ENCODE data around the gene TSSK2. TPM values are rescaled to one million over a fixed set of nuclear protein-coding genes. Genes with fewer than 3 reads are reported as not detected.

The TSSK2 gene
- total and polyA plus RNA-seq, 2 experiments from 2014 or later = not detected

- peak within 1 kb of the TSS; percentile 69 for H2AFZ ChIP-seq
- 2% methylated on average over 38 of the region's 86 CpGs for WGBS (ENCODE audit: low lambda C conversion rate, missing lambda C conversion rate)
Measured at GRCh38 chr22:19178657-19179496, 47.8 kb downstream of the TSSK2 start, which contains the start of gene SLC25A1. Gene SLC25A1, minus strand, starts transcription at chr22:19178736. Its CDS starts 63 bp downstream, at chr22:19178673.

GRCh38 chr22:19179497-19180048 lies 48.5 kb downstream of the TSSK2 start:
- no peaks in the 10 kb centered on the region for H3K9me2 ChIP-seq (replicated peaks; ENCODE audit: insufficient read depth)
- WGBS (ENCODE audit: low lambda C conversion rate, missing lambda C conversion rate) = 36% methylated on average over 15 of the region's 15 CpGs
- H3K79me2 ChIP-seq = peaks cover 25% of the 10 kb centered on the region
- TF ChIP-seq EZH2 (IDR thresholded peaks at IDR 0.05; ENCODE audit: borderline replicate concordance) (no peak), CTCF (IDR thresholded peaks at IDR 0.05; ENCODE audit: poor library complexity) (peak; percentile 80), EZH2phosphoT487 (IDR thresholded peaks at IDR 0.05; ENCODE audit: low read depth, severe bottlenecking, unreplicated experiment) (no peak)
- no peaks in the 10 kb centered on the region for H3K9me3 ChIP-seq (ENCODE audit: low read depth)
- peak overlapping the region; percentile 50 for H2AFZ ChIP-seq
- no peaks in the 10 kb centered on the region for H3K36me3 ChIP-seq (replicated peaks; ENCODE audit: insufficient read depth, low read depth)
- peaks cover 24% of the 10 kb centered on the region for H3K4me1 ChIP-seq (ENCODE audit: insufficient read depth)
- H3K4me2 ChIP-seq = peak overlapping the region; percentile 93
- peak; percentile 92 for DNase-seq (ENCODE audit: low spot score)
- peak overlapping the region; percentile 99 for H3K27ac ChIP-seq
- H3K27me3 ChIP-seq = no peaks in the 10 kb centered on the region
- H4K20me1 ChIP-seq (ENCODE audit: insufficient read depth, poor library complexity, severe bottlenecking) = peaks cover 22% of the 10 kb centered on the region
- peak overlapping the region; percentile 40 for H3K4me3 ChIP-seq

More at GRCh38 chr22:19178657-19179496, 47.8 kb downstream of the TSSK2 start, which contains the start of gene SLC25A1:
- Histone ChIP-seq H3K79me2 (peaks cover 28% of the 10 kb centered on the region), H3K4me1 (ENCODE audit: insufficient read depth) (peaks cover 24% of the 10 kb centered on the region), H3K36me3 (replicated peaks; ENCODE audit: insufficient read depth, low read depth) (no peaks in the 10 kb centered on the region), H3K9me3 (ENCODE audit: low read depth) (no peaks in the 10 kb centered on the region), H3K4me2 (peak within 1 kb of the TSS; percentile 99), H4K20me1 (ENCODE audit: insufficient read depth, poor library complexity, severe bottlenecking) (peaks cover 22% of the 10 kb centered on the region), H3K27ac (peak within 1 kb of the TSS; percentile 99), H3K9me2 (replicated peaks; ENCODE audit: insufficient read depth) (no peaks in the 10 kb centered on the region), H3K4me3 (peak within 1 kb of the TSS; percentile 98), H3K27me3 (no peaks in the 10 kb centered on the region)
- TF ChIP-seq CTCF (IDR thresholded peaks at IDR 0.05; ENCODE audit: poor library complexity) = no peak
- no peak for TF ChIP-seq EZH2phosphoT487 (IDR thresholded peaks at IDR 0.05; ENCODE audit: low read depth, severe bottlenecking, unreplicated experiment)
- no peak for TF ChIP-seq EZH2 (IDR thresholded peaks at IDR 0.05; ENCODE audit: borderline replicate concordance)
- peak; percentile 98 for DNase-seq (ENCODE audit: low spot score)

- H3K9me3 ChIP-seq (ENCODE audit: low read depth) = no peaks in the 10 kb centered on the region
- TF ChIP-seq CTCF (IDR thresholded peaks at IDR 0.05; ENCODE audit: poor library complexity) = no peak
- TF ChIP-seq EZH2 (IDR thresholded peaks at IDR 0.05; ENCODE audit: borderline replicate concordance) = no peak
- no peak for TF ChIP-seq EZH2phosphoT487 (IDR thresholded peaks at IDR 0.05; ENCODE audit: low read depth, severe bottlenecking, unreplicated experiment)
- H3K27me3 ChIP-seq = no peaks in the 10 kb centered on the region
- no peaks in the 10 kb centered on the region for H3K9me2 ChIP-seq (replicated peaks; ENCODE audit: insufficient read depth)
- H3K4me3 ChIP-seq = no peak overlapping the region
- H2AFZ ChIP-seq = no peak overlapping the region
- 97% methylated on average over 9 of the region's 9 CpGs for WGBS (ENCODE audit: low lambda C conversion rate, missing lambda C conversion rate)
- H3K4me2 ChIP-seq = no peak overlapping the region
- H4K20me1 ChIP-seq (ENCODE audit: insufficient read depth, poor library complexity, severe bottlenecking) = peaks cover 22% of the 10 kb centered on the region
- H3K4me1 ChIP-seq (ENCODE audit: insufficient read depth) = peaks cover 21% of the 10 kb centered on the region
- H3K36me3 ChIP-seq (replicated peaks; ENCODE audit: insufficient read depth, low read depth) = no peaks in the 10 kb centered on the region
- H3K27ac ChIP-seq = peak overlapping the region; percentile 99
- no peak for DNase-seq (ENCODE audit: low spot score)
- H3K79me2 ChIP-seq = peaks cover 21% of the 10 kb centered on the region
Measured at GRCh38 chr22:19180234-19180633, 49.1 kb downstream of the TSSK2 start.

All from hepatocyte (in vitro differentiated cells).